ENCODE measurements around the gene AGRP. TPM values are rescaled to one million over a fixed set of nuclear protein-coding genes. Genes with fewer than 3 reads are reported as not detected.

AGRP gene
- total RNA-seq, 1 experiment from 2014 or later = not detected

- H3K27ac Mint-ChIP-seq = no peak overlapping the region
- ChIA-PET CTCF (interaction anchor here (1.0 to 2.8 kb wide), 2 partner anchors 12 to 27 kb away, joined by 3 to 14 read pairs; partner anchors contain the start of gene ATP6V0D1), POLR2A (no interaction called here)
- 0 out of 2 replicates have a peak, but pooled peaks cover 5% of the 10 kb centered on the region for H3K4me1 Mint-ChIP-seq
- DNase-seq (ENCODE audit: low spot score) (no peak), ATAC-seq (no peak)
- no peak overlapping the region for H3K4me3 Mint-ChIP-seq
- no peaks in the 10 kb centered on the region; the same call in 1 of the 2 replicates for H3K27me3 Mint-ChIP-seq (ENCODE audit: low read depth)
- H3K36me3 Mint-ChIP-seq = no peaks in the 10 kb centered on the region
- TF ChIP-seq GTF2I (CRISPR knock-in tag; conservative IDR thresholded peaks at IDR 0.05) (no peak), USF1 (CRISPR knock-in tag; IDR thresholded peaks at IDR 0.05) (no peak), ARID4B (CRISPR knock-in tag; IDR thresholded peaks at IDR 0.05; ENCODE audit: borderline replicate concordance) (no peak), ESRRA (CRISPR knock-in tag; IDR thresholded peaks at IDR 0.05; ENCODE audit: borderline replicate concordance) (no peak), SMAD3 (CRISPR knock-in tag; IDR thresholded peaks at IDR 0.05; ENCODE audit: borderline replicate concordance) (no peak), NR3C1 (CRISPR knock-in tag; conservative IDR thresholded peaks at IDR 0.05; ENCODE audit: low read depth) (no peak)
- no peaks in the 10 kb centered on the region for H3K9me3 Mint-ChIP-seq
These were observed 29.2 kb downstream of the AGRP start for GRCh38 chr16:67454104-67454503.

GRCh38 chr16:67451704-67452435, 31.5 kb downstream of the AGRP start:
- POLR2A ChIA-PET = no interaction called here
- Mint-ChIP-seq H3K27me3 (ENCODE audit: low read depth) (no peaks in the 10 kb centered on the region; the same call in 1 of the 2 replicates), H3K27ac (no peak overlapping the region), H3K4me1 (no peaks in the 10 kb centered on the region), H3K36me3 (0 out of 2 replicates have a peak, but pooled peaks cover 3% of the 10 kb centered on the region), H3K4me3 (no peak overlapping the region), H3K9me3 (no peaks in the 10 kb centered on the region)
- ATAC-seq (no peak), DNase-seq (ENCODE audit: low spot score) (no peak)
- CTCF ChIA-PET = interaction anchor here (0.7 to 12.8 kb wide), 5 partner anchors 14 to 191 kb away, joined by 3 to 234 read pairs (median 7); partner anchors contain the start of genes ATP6V0D1 and TPPP3
- no peak for TF ChIP-seq ZMAT4 (CRISPR knock-in tag; IDR thresholded peaks at IDR 0.05)
- TF ChIP-seq ZNF232 (CRISPR knock-in tag; IDR thresholded peaks at IDR 0.05) = no peak
- TF ChIP-seq ZNF219 (CRISPR knock-in tag; IDR thresholded peaks at IDR 0.05; ENCODE audit: borderline replicate concordance) = no peak
- no peak for TF ChIP-seq IRF2 (CRISPR knock-in tag; IDR thresholded peaks at IDR 0.05; ENCODE audit: borderline replicate concordance, low read depth)
- no peak for TF ChIP-seq NFE2L1 (CRISPR knock-in tag; IDR thresholded peaks at IDR 0.05)
- no peak for TF ChIP-seq E2F5 (CRISPR knock-in tag; IDR thresholded peaks at IDR 0.05)
- TF ChIP-seq ELF4 (CRISPR knock-in tag; IDR thresholded peaks at IDR 0.05; ENCODE audit: low read depth) = no peak
- TF ChIP-seq ATF3 (CRISPR knock-in tag; conservative IDR thresholded peaks at IDR 0.05) = no peak
- TF ChIP-seq ATF1 (CRISPR knock-in tag; IDR thresholded peaks at IDR 0.05) = no peak
- TF ChIP-seq ATF6 (CRISPR knock-in tag; IDR thresholded peaks at IDR 0.05) = no peak
